Astrocyte (in vitro differentiated cells and primary cell): ENCODE results near the gene XYLT1. TPM values are rescaled to one million over a fixed set of nuclear protein-coding genes. Genes with fewer than 3 reads are reported as not detected.

Source experiments
- DNase-seq: peaks from one replicate; pipeline ENCODE4 v3.0.0-alpha.2; 2010; ENCODE audit warnings: low read depth
- FAIRE-seq: peaks from 2 replicates; lab custom pipeline; 2011; peaks lifted over from hg19 to GRCh38; lab: Jason Lieb, UNC
- H2AFZ ChIP-seq: 2 replicates; pipeline ENCODE4 v1.6.0; 2012; ENCODE audit warnings: low read depth, low read length, inconsistent platforms
- H3K27ac ChIP-seq: 2 replicates; pipeline ENCODE4 v1.5.1; 2011; ENCODE audit warnings: low read depth, low read length, inconsistent platforms
- H3K27me3 ChIP-seq: 2 replicates; pipeline ENCODE4 v1.6.0; 2011; ENCODE audit warnings: low read length, inconsistent platforms; ENCODE audit not compliant: insufficient read depth
- H3K36me3 ChIP-seq: 2 replicates; pipeline ENCODE4 v1.5.1; 2011; ENCODE audit warnings: low read length, inconsistent platforms; ENCODE audit not compliant: insufficient read depth
- H3K4me1 ChIP-seq: 2 replicates; pipeline ENCODE4 v1.5.1; 2011; ENCODE audit warnings: low read length, inconsistent platforms; ENCODE audit not compliant: insufficient read depth
- H3K4me2 ChIP-seq: 2 replicates; pipeline ENCODE4 v1.6.0; 2012; ENCODE audit warnings: low read length, inconsistent platforms
- H3K4me3 ChIP-seq: 2 replicates; pipeline ENCODE4 v1.5.1; 2011; ENCODE audit warnings: low read depth, mild to moderate bottlenecking, low read length, inconsistent platforms; ENCODE audit not compliant: insufficient read depth
- H3K79me2 ChIP-seq: 2 replicates; pipeline ENCODE4 v1.6.0; 2012; ENCODE audit warnings: mild to moderate bottlenecking, low read length, inconsistent platforms; ENCODE audit not compliant: insufficient read depth
- H3K9ac ChIP-seq: 2 replicates; pipeline ENCODE4 v1.6.0; 2012; ENCODE audit warnings: mild to moderate bottlenecking, low read length, inconsistent platforms
- H3K9me3 ChIP-seq: 2 replicates; pipeline ENCODE4 v1.5.1; 2012; ENCODE audit warnings: low read depth, mild to moderate bottlenecking, low read length, inconsistent platforms; ENCODE audit not compliant: insufficient read depth
- H4K20me1 ChIP-seq: 2 replicates; pipeline ENCODE4 v1.6.0; 2012; ENCODE audit warnings: low read length, inconsistent platforms; ENCODE audit not compliant: insufficient read depth
- H3K27ac Mint-ChIP-seq: one replicate; pipeline ENCODE4 v1.8.0; 2021; ENCODE audit warnings: mild to moderate bottlenecking, mixed read lengths; ENCODE audit not compliant: unreplicated experiment
- H3K27me3 Mint-ChIP-seq: one replicate; pipeline ENCODE4 v1.8.0; 2021; ENCODE audit warnings: low read depth, mixed read lengths; ENCODE audit not compliant: unreplicated experiment
- H3K36me3 Mint-ChIP-seq: one replicate; pipeline ENCODE4 v1.8.0; 2021; ENCODE audit warnings: low read depth, mixed read lengths; ENCODE audit not compliant: unreplicated experiment
- H3K4me1 Mint-ChIP-seq: one replicate; pipeline ENCODE4 v1.8.0; 2021; ENCODE audit warnings: low read depth, mixed read lengths; ENCODE audit not compliant: unreplicated experiment
- H3K4me3 Mint-ChIP-seq: one replicate; pipeline ENCODE4 v1.8.0; 2021; ENCODE audit warnings: mild to moderate bottlenecking, moderate library complexity, mixed read lengths; ENCODE audit not compliant: unreplicated experiment
- H3K9me3 Mint-ChIP-seq: one replicate; pipeline ENCODE4 v1.8.0; 2021; ENCODE audit warnings: mild to moderate bottlenecking, mixed read lengths; ENCODE audit not compliant: unreplicated experiment
- EZH2 ChIP-seq: IDR thresholded peaks from 2 replicates; pipeline ENCODE4 v1.6.1; 2012; ENCODE audit warnings: mild to moderate bottlenecking, low read length, inconsistent platforms; ENCODE audit not compliant: insufficient read depth
- total RNA-seq: library from RNA; stranded (reverse); gene quantifications from 2 replicates; pipeline ENCODE4 v1.2.1, GENCODE V29; 2021
- TF ChIP-seq, protein P1 (sequence below): IDR thresholded peaks from 2 replicates; pipeline ENCODE4 v1.5.1; 2011; ENCODE audit warnings: low read depth, mild to moderate bottlenecking, inconsistent platforms, low read length, moderate library complexity; ENCODE audit not compliant: insufficient read depth

Gene XYLT1
- total RNA-seq, 1 donor from 2014 or later = 22.9 TPM

- peaks cover 14% of the 10 kb centered on the region for H3K4me1 ChIP-seq
- no peaks in the 10 kb centered on the region for H3K27me3 Mint-ChIP-seq
- no peaks in the 10 kb centered on the region for H3K27me3 ChIP-seq
- H3K79me2 ChIP-seq = peaks cover 11% of the 10 kb centered on the region
- peaks cover 7% of the 10 kb centered on the region for H3K36me3 Mint-ChIP-seq
- H3K4me3 Mint-ChIP-seq = no peak overlapping the region
- FAIRE-seq (peak; percentile 52), DNase-seq (peak; percentile 69)
- peaks cover 3% of the 10 kb centered on the region for H3K9me3 Mint-ChIP-seq
- TF ChIP-seq, protein P1, sequence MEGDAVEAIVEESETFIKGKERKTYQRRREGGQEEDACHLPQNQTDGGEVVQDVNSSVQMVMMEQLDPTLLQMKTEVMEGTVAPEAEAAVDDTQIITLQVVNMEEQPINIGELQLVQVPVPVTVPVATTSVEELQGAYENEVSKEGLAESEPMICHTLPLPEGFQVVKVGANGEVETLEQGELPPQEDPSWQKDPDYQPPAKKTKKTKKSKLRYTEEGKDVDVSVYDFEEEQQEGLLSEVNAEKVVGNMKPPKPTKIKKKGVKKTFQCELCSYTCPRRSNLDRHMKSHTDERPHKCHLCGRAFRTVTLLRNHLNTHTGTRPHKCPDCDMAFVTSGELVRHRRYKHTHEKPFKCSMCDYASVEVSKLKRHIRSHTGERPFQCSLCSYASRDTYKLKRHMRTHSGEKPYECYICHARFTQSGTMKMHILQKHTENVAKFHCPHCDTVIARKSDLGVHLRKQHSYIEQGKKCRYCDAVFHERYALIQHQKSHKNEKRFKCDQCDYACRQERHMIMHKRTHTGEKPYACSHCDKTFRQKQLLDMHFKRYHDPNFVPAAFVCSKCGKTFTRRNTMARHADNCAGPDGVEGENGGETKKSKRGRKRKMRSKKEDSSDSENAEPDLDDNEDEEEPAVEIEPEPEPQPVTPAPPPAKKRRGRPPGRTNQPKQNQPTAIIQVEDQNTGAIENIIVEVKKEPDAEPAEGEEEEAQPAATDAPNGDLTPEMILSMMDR = no peak
- TF ChIP-seq EZH2 = no peak
- H3K4me3 ChIP-seq = no peak overlapping the region
- no peak overlapping the region for H2AFZ ChIP-seq
- H3K4me1 Mint-ChIP-seq = peaks cover 3% of the 10 kb centered on the region
- peak overlapping the region; percentile 29 for H3K4me2 ChIP-seq
- H4K20me1 ChIP-seq = peaks cover 94% of the 10 kb centered on the region
- peaks cover 3% of the 10 kb centered on the region for H3K36me3 ChIP-seq
- H3K27ac ChIP-seq = no peak overlapping the region
- H3K27ac Mint-ChIP-seq = no peak overlapping the region
- H3K9ac ChIP-seq = no peak overlapping the region
- no peaks in the 10 kb centered on the region for H3K9me3 ChIP-seq
Observed at GRCh38 chr16:17225541-17225940, 245.2 kb downstream of the XYLT1 start.

DNA sequence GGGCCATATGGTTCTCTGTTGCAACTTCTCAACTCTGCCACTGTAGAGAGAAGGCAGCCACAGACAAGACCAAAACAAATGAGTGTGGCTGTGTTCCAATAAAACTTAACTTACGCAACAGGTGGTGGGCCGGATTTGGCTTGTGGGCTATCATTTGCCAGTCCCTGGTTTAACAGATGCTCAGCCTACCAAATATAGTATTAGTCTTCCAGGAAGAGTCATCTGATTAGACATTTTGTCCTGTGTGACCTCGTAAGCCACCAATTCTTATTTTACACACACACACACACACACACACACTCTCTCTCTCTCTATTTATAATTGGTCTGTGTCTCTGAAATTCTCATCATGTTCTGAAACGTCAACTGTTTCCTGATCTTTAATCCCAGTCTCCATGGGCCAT is 245.9 kb downstream of the XYLT1 start:
- Histone ChIP-seq H3K9ac (no peak overlapping the region), H3K4me2 (peak overlapping the region; percentile 29), H3K27me3 (no peaks in the 10 kb centered on the region), H3K4me1 (peaks cover 14% of the 10 kb centered on the region), H3K4me3 (no peak overlapping the region), H3K79me2 (peaks cover 11% of the 10 kb centered on the region), H3K9me3 (no peaks in the 10 kb centered on the region), H3K36me3 (peaks cover 3% of the 10 kb centered on the region), H4K20me1 (peaks cover 95% of the 10 kb centered on the region), H2AFZ (no peak overlapping the region), H3K27ac (no peak overlapping the region)
- FAIRE-seq (no peak), DNase-seq (peak; percentile 88)
- Mint-ChIP-seq H3K4me1 (peaks cover 3% of the 10 kb centered on the region), H3K27me3 (no peaks in the 10 kb centered on the region), H3K27ac (no peak overlapping the region), H3K4me3 (no peak overlapping the region), H3K9me3 (peaks cover 3% of the 10 kb centered on the region), H3K36me3 (peaks cover 7% of the 10 kb centered on the region)
- no peak for TF ChIP-seq EZH2
- TF ChIP-seq, protein P1 = no peak

GRCh38 chr16:17224350-17224749 is 246.4 kb downstream of the XYLT1 start:
- no peak overlapping the region for H3K4me2 ChIP-seq
- no peak for FAIRE-seq

More at GRCh38 chr16:17224350-17224749, 246.4 kb downstream of the XYLT1 start:
- no peak overlapping the region for H3K9ac ChIP-seq
- H3K4me3 ChIP-seq = no peak overlapping the region
- no peak for DNase-seq
- peaks cover 7% of the 10 kb centered on the region for H3K36me3 Mint-ChIP-seq
- H3K4me3 Mint-ChIP-seq = no peak overlapping the region
- H3K27ac Mint-ChIP-seq = no peak overlapping the region
- no peaks in the 10 kb centered on the region for H3K9me3 ChIP-seq
- no peaks in the 10 kb centered on the region for H3K27me3 Mint-ChIP-seq
- H3K9me3 Mint-ChIP-seq = peaks cover 2% of the 10 kb centered on the region
- H3K27me3 ChIP-seq = no peaks in the 10 kb centered on the region
- H4K20me1 ChIP-seq = peaks cover 95% of the 10 kb centered on the region
- no peak overlapping the region for H2AFZ ChIP-seq
- peaks cover 3% of the 10 kb centered on the region for H3K36me3 ChIP-seq
- no peak overlapping the region for H3K27ac ChIP-seq
- H3K4me1 Mint-ChIP-seq = peaks cover 3% of the 10 kb centered on the region
- TF ChIP-seq, protein P1 = no peak
- no peak for TF ChIP-seq EZH2
- peaks cover 11% of the 10 kb centered on the region for H3K79me2 ChIP-seq
- peaks cover 14% of the 10 kb centered on the region for H3K4me1 ChIP-seq
